BLaER1 treated with 17β-estradiol and CSF1 and Interleukin-3, amounts not matched to agents 10 nM and 100 nM (cell line): ENCODE data around the gene AKAP4.

Experiments
- H3K27ac ChIP-seq, 11 experiments: shearing (Covaris generic); formaldehyde crosslinking; 2 replicates each; pipeline ENCODE4 v1.8.1; 2022
- H3K27me3 ChIP-seq, 11 experiments: shearing (Covaris generic); formaldehyde crosslinking; 2 replicates each; pipeline ENCODE4 v1.8.1; 2022
- H3K36me3 ChIP-seq, 11 experiments: shearing (Covaris generic); formaldehyde crosslinking; 2 replicates each; pipeline ENCODE4 v1.8.1; 2022
- H3K4me1 ChIP-seq, 10 experiments: shearing (Covaris generic); formaldehyde crosslinking; 2 replicates each; pipeline ENCODE4 v1.8.1; 2022
- H3K4me2 ChIP-seq, 11 experiments: shearing (Covaris generic); formaldehyde crosslinking; 2 replicates each; pipeline ENCODE4 v1.8.1; 2022
- H3K4me3 ChIP-seq, 10 experiments: shearing (Covaris generic); formaldehyde crosslinking; 2 replicates each; pipeline ENCODE4 v1.8.1; 2022
- H3K9ac ChIP-seq, 11 experiments: shearing (Covaris generic); formaldehyde crosslinking; 2 replicates each; pipeline ENCODE4 v1.8.1; 2022
- H3K9me3 ChIP-seq, 11 experiments: shearing (Covaris generic); formaldehyde crosslinking; replicated peaks in 1 of 11; 2 replicates each; pipeline ENCODE4 v1.8.1; 2022
- H4K20me1 ChIP-seq, 11 experiments: shearing (Covaris generic); formaldehyde crosslinking; 2 replicates each; pipeline ENCODE4 v1.8.1; 2022
- Cebpa-rat ChIP-seq, 11 experiments: shearing (Covaris generic); IDR thresholded peaks; 2 replicates each; pipeline ENCODE4 v1.8.1; 2022

AKAP4 gene

DNA sequence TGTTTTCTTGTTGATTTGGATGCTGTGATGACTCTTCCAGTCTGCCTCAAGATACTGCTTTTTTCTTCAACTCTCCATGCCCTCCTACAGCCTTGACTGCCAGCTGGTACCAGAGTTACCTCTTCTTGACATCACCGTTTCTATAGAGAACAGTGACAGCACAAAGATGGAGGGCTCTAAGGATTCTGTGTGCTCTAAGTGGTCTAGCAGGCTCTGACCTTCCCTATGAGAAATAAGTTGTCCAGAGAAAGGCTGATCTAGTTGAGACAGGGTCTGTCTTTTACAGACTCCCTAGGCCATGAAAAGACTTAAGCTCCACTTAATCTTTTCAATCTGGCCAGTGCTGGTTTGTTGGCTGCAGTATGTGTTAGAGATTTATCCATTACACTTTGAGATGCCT, at the start of gene AKAP4:
AKAP4 (minus strand) TSS at position 101 of the 400 bp plus-strand sequence. CDS start 118 bp downstream, outside the sequence.
- Histone ChIP-seq H3K27me3 (peaks cover 58 to 85% (median 78%) of the 10 kb centered on the region in 11 experiments), H3K4me1 (peaks cover 5 to 13% (median 7%) of the 10 kb centered on the region in 10 experiments; a peak in 16 of 20 replicates), H3K4me2 (no peak within 1 kb of the TSS), H3K4me3 (no peak within 1 kb of the TSS), H3K9me3 (peaks cover 0 to 5% (median 0%) of the 10 kb centered on the region in 11 experiments; a peak in 2 of 22 replicates), H3K27ac (no peak within 1 kb of the TSS), H4K20me1 (no peaks in the 10 kb centered on the region; a peak in 1 of 22 replicates), H3K36me3 (no peaks in the 10 kb centered on the region), H3K9ac (no peak within 1 kb of the TSS)
- TF ChIP-seq Cebpa-rat (IDR thresholded peaks at IDR 0.05): no peak

- Histone ChIP-seq H3K36me3 (no peaks in the 10 kb centered on the region), H3K4me1 (no peaks in the 10 kb centered on the region), H4K20me1 (no peaks in the 10 kb centered on the region), H3K4me3 (no peak overlapping the region), H3K4me2 (no peak overlapping the region), H3K9ac (no peak overlapping the region), H3K27ac (no peak overlapping the region), H3K27me3 (peaks cover 46 to 82% (median 67%) of the 10 kb centered on the region in 11 experiments; a peak in 21 of 22 replicates), H3K9me3 (no peaks in the 10 kb centered on the region)
- no peak for TF ChIP-seq Cebpa-rat (IDR thresholded peaks at IDR 0.05)
Observed at GRCh38 chrX:50211510-50211909, 10.7 kb upstream of the AKAP4 start.

DNA sequence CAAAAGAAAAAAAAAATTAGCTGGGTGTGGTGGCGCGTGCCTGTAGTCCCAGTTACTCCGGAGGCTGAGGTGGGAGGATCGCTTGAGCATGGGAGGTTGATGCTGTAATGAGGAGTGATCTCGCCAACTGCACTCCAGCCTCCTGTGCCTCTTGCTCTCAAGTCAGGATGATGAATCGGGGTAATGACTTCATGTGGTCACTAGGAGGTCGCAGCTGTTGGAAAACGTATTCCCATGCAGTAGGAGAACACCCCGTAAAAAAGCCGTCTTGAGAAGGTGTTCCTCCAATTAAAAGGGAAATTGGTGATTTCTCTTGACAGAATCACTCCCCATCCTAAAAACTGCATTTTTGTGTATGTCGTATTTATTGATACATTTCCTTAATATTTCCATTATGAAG, 5.9 kb upstream of the AKAP4 start:
- Histone ChIP-seq H3K36me3 (no peaks in the 10 kb centered on the region), H3K4me2 (no peak overlapping the region), H3K27me3 (peaks cover 48 to 89% (median 82%) of the 10 kb centered on the region in 11 experiments), H3K9me3 (peaks cover 0 to 5% (median 0%) of the 10 kb centered on the region in 11 experiments; a peak in 2 of 22 replicates), H3K4me1 (peaks cover 5 to 13% (median 7%) of the 10 kb centered on the region in 10 experiments; a peak in 16 of 20 replicates), H3K4me3 (no peak overlapping the region), H4K20me1 (no peaks in the 10 kb centered on the region), H3K27ac (no peak overlapping the region), H3K9ac (no peak overlapping the region)
- no peak for TF ChIP-seq Cebpa-rat (IDR thresholded peaks at IDR 0.05)

DNA sequence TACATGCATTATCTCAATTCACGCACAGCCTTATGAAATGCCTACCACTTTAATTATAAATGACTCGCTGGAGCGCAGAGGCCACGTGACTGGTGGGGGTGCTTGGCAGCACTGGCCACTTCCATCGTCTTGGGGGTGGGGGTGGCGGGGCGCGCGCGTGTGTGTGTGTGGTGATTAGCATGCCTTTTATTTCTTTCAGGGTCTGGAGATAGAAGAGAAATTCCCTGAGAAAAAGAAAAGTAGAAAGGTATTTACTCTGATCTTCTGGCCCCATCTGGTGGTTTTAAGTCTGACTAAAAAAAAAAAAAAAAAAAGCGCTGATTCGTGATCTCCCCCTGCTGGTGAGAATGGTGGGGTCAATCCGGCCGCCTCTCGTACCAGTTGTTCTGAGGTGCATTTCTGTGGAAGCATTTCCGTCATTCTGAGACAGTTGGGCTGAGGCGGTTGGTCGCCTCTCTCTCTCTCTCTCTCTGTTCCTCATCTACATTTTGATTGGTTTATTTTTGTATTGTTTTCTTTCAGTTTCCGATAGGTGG, 3.6 kb upstream of the AKAP4 start, which contains the start of gene CCNB3:
CCNB3 (plus strand) TSS at position 402 of the 536 bp plus-strand sequence. CDS start 80,399 bp downstream, outside the sequence.
- no peak for TF ChIP-seq Cebpa-rat (IDR thresholded peaks at IDR 0.05)
- Histone ChIP-seq H3K4me1 (peaks cover 5 to 13% (median 7%) of the 10 kb centered on the region in 10 experiments; a peak in 16 of 20 replicates), H3K4me2 (peak within 1 kb of the TSS; percentile 20 to 67 (median 41); a peak in 20 of 22 replicates), H3K9ac (peak within 1 kb of the TSS in 9 of 11 experiments; percentile 20 to 76 (median 59); a peak in 13 of 22 replicates), H3K27me3 (peaks cover 51 to 86% (median 78%) of the 10 kb centered on the region in 11 experiments), H3K9me3 (peaks cover 0 to 5% (median 0%) of the 10 kb centered on the region in 11 experiments; a peak in 2 of 22 replicates), H3K4me3 (peak within 1 kb of the TSS in 7 of 10 experiments; percentile 11 to 45 (median 23); a peak in 8 of 20 replicates), H3K27ac (peak within 1 kb of the TSS in 10 of 11 experiments; percentile 15 to 65 (median 57); a peak in 15 of 22 replicates), H4K20me1 (no peaks in the 10 kb centered on the region), H3K36me3 (no peaks in the 10 kb centered on the region)

DNA sequence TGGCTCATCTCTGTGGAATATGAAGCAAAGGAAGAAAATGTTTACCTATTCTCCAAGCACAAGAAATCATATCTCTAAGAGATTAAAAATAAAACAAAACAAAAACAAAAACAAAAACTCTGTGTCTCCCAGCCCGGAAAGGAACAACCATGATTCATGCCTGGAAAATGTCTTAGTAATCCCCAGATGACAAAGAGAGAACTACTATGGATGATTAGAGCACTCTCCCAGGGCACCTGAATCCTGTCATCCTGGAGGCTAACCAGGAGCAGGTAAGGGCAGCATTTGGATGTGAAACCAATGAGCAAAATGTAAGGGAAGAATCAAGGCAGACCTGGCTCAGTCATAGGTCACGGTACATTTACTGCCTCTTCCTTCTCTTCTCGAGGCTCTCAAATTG, 1.7 kb upstream of the AKAP4 start:
- H3K9ac ChIP-seq: no peak overlapping the region
- H3K9me3 ChIP-seq: peaks cover 0 to 5% (median 0%) of the 10 kb centered on the region in 11 experiments; a peak in 2 of 22 replicates
- H3K27me3 ChIP-seq: peaks cover 50 to 84% (median 76%) of the 10 kb centered on the region in 11 experiments
- peaks cover 5 to 13% (median 7%) of the 10 kb centered on the region in 10 experiments; a peak in 16 of 20 replicates for H3K4me1 ChIP-seq
- no peak overlapping the region for H3K4me2 ChIP-seq
- no peaks in the 10 kb centered on the region for H4K20me1 ChIP-seq
- no peak overlapping the region for H3K4me3 ChIP-seq
- no peaks in the 10 kb centered on the region for H3K36me3 ChIP-seq
- H3K27ac ChIP-seq: no peak overlapping the region
- TF ChIP-seq Cebpa-rat (IDR thresholded peaks at IDR 0.05): no peak

DNA sequence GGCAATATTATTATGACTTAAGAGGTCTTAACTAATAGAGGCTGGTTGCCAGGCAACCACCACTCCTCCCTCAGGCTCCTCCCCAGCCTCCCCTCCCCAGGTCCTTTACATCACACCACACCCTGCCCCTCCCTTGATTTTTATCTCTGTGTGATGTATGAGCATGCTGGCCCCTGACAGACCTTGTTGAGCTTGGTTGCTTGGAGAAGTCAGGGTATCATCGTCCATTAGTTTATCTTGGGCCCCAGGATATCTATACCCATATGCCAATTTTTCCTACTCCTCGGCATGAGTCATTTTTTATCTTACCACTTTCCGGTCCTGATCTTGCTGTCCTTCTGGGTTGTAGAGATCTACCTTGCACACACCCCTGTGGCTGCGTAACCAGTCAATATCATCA, 2.5 kb downstream of the AKAP4 start:
- no peaks in the 10 kb centered on the region; a peak in 1 of 22 replicates for H4K20me1 ChIP-seq
- H3K9ac ChIP-seq: no peak overlapping the region
- H3K4me1 ChIP-seq: no peaks in the 10 kb centered on the region
- no peak overlapping the region for H3K27ac ChIP-seq
- H3K36me3 ChIP-seq: no peaks in the 10 kb centered on the region
- H3K9me3 ChIP-seq: no peaks in the 10 kb centered on the region
- H3K4me3 ChIP-seq: no peak overlapping the region
- TF ChIP-seq Cebpa-rat (IDR thresholded peaks at IDR 0.05): no peak
- H3K4me2 ChIP-seq: no peak overlapping the region
- peaks cover 67 to 87% (median 80%) of the 10 kb centered on the region in 11 experiments for H3K27me3 ChIP-seq

- no peaks in the 10 kb centered on the region for H3K36me3 ChIP-seq
- no peak for TF ChIP-seq Cebpa-rat (IDR thresholded peaks at IDR 0.05)
- H4K20me1 ChIP-seq: peaks cover 0 to 5% (median 0%) of the 10 kb centered on the region in 11 experiments; a peak in 5 of 22 replicates
- H3K27me3 ChIP-seq: peaks cover 93 to 98% (median 98%) of the 10 kb centered on the region in 11 experiments
- no peak overlapping the region for H3K9ac ChIP-seq
- no peaks in the 10 kb centered on the region for H3K4me1 ChIP-seq
- no peaks in the 10 kb centered on the region for H3K9me3 ChIP-seq
- H3K4me3 ChIP-seq: no peak overlapping the region
- H3K27ac ChIP-seq: no peak overlapping the region
- no peak overlapping the region for H3K4me2 ChIP-seq
Observed at GRCh38 chrX:50188859-50189600, 11.8 kb downstream of the AKAP4 start.

GRCh38 chrX:50183891-50184290, 16.9 kb downstream of the AKAP4 start:
- TF ChIP-seq Cebpa-rat (IDR thresholded peaks at IDR 0.05): no peak
- Histone ChIP-seq H3K4me3 (no peak overlapping the region), H3K4me1 (no peaks in the 10 kb centered on the region), H3K36me3 (no peaks in the 10 kb centered on the region), H3K9me3 (no peaks in the 10 kb centered on the region), H3K4me2 (no peak overlapping the region), H3K27me3 (peaks cover 94 to 98% (median 97%) of the 10 kb centered on the region in 11 experiments), H3K9ac (no peak overlapping the region), H3K27ac (no peak overlapping the region), H4K20me1 (peaks cover 0 to 5% (median 0%) of the 10 kb centered on the region in 11 experiments; a peak in 2 of 22 replicates)
